ENCODE data around the gene FZD7.

Gene FZD7

GRCh38 chr2:202014759-202015211 is 18.9 kb upstream of the FZD7 start:
- DNase-seq = no peak

GRCh38 chr2:202015471-202015870 is 18.2 kb upstream of the FZD7 start:
- no peak for DNase-seq

- no peak for DNase-seq
Observed at GRCh38 chr2:202016579-202017227, 17.0 kb upstream of the FZD7 start.

GRCh38 chr2:202017940-202018339 is 15.7 kb upstream of the FZD7 start:
- DNase-seq = no peak

- no peak for DNase-seq
Observed at GRCh38 chr2:202018950-202019349, 14.7 kb upstream of the FZD7 start.

GRCh38 chr2:202019689-202020450 is 13.8 kb upstream of the FZD7 start:
- DNase-seq = no peak

GRCh38 chr2:202022755-202023154 is 10.9 kb upstream of the FZD7 start:
- no peak for DNase-seq

GRCh38 chr2:202023198-202023903 is 10.3 kb upstream of the FZD7 start:
- DNase-seq = no peak

- no peak for DNase-seq
Observed at GRCh38 chr2:202023904-202024266, 9.8 kb upstream of the FZD7 start.

- no peak for DNase-seq
Observed at GRCh38 chr2:202024871-202025270, 8.8 kb upstream of the FZD7 start.

- no peak for DNase-seq
Observed at GRCh38 chr2:202025816-202026215, 7.8 kb upstream of the FZD7 start.

GRCh38 chr2:202026507-202026906 is 7.1 kb upstream of the FZD7 start:
- no peak for DNase-seq

GRCh38 chr2:202030691-202031090 is 3.0 kb upstream of the FZD7 start:
- DNase-seq = no peak

- no peak for DNase-seq
Observed at GRCh38 chr2:202031246-202031951, 2.3 kb upstream of the FZD7 start.

GRCh38 chr2:202032846-202033316 is 774 bp upstream of the FZD7 start:
- peak; percentile 38 to 42 for DNase-seq

- DNase-seq = peak; percentile 31 to 41
Observed at GRCh38 chr2:202034249-202035088, 814 bp downstream of the FZD7 start.

- peak in 1 of 2 donors; percentile 57 for DNase-seq
Observed at GRCh38 chr2:202035089-202035940, 1.7 kb downstream of the FZD7 start.

GRCh38 chr2:202035941-202036372 is 2.3 kb downstream of the FZD7 start:
- no peak for DNase-seq

GRCh38 chr2:202036601-202037037 is 3.0 kb downstream of the FZD7 start:
- no peak for DNase-seq

GRCh38 chr2:202037086-202037485 is 3.4 kb downstream of the FZD7 start:
- no peak for DNase-seq
